ENCODE data around the gene ARL6.

ARL6 gene

GRCh38 chr3:97839944-97840343 lies 75.4 kb downstream of the ARL6 start:
- H3K9ac ChIP-seq (ENCODE audit: low read depth, low read length, poor library complexity, severe bottlenecking), result no peak overlapping the region
- H3K27me3 ChIP-seq (ENCODE audit: insufficient read depth, low read length, poor library complexity, severe bottlenecking), result no peaks in the 10 kb centered on the region
- no peaks in the 10 kb centered on the region for H3K36me3 ChIP-seq (ENCODE audit: insufficient read depth, low read length)
- no peak overlapping the region for H2AFZ ChIP-seq (ENCODE audit: low read length)
- no peaks in the 10 kb centered on the region for H3K79me2 ChIP-seq (ENCODE audit: insufficient read depth, low read length)
- no peaks in the 10 kb centered on the region for H3F3A ChIP-seq (ENCODE audit: low read depth)
- no peaks in the 10 kb centered on the region for H3K9me3 ChIP-seq (ENCODE audit: insufficient read depth, low read depth, low read length)
- H3K9me2 ChIP-seq (replicated peaks; ENCODE audit: low read depth, low read length), result no peaks in the 10 kb centered on the region
- H3K4me1 ChIP-seq (ENCODE audit: insufficient read depth, low read length, poor library complexity, severe bottlenecking), result no peaks in the 10 kb centered on the region
- H4K20me1 ChIP-seq (ENCODE audit: insufficient read depth, low read length, poor library complexity, severe bottlenecking), result no peaks in the 10 kb centered on the region
- H3K4me3 ChIP-seq (ENCODE audit: low read length, poor library complexity, severe bottlenecking), result no peak overlapping the region
- no peak overlapping the region for H3K4me2 ChIP-seq (ENCODE audit: low read depth, low read length, poor library complexity, severe bottlenecking)
- TF ChIP-seq EZH2phosphoT487 (IDR thresholded peaks at IDR 0.05; ENCODE audit: borderline replicate concordance), result no peak
- no peak for TF ChIP-seq CTCF (conservative IDR thresholded peaks at IDR 0.05; ENCODE audit: low read length)

- no peak for TF ChIP-seq EZH2phosphoT487 (IDR thresholded peaks at IDR 0.05; ENCODE audit: borderline replicate concordance)
- no peak for TF ChIP-seq CTCF (conservative IDR thresholded peaks at IDR 0.05; ENCODE audit: low read length)
Measured at GRCh38 chr3:97841304-97841703, 76.7 kb downstream of the ARL6 start.

GRCh38 chr3:97841956-97842355 lies 77.4 kb downstream of the ARL6 start:
- TF ChIP-seq CTCF (conservative IDR thresholded peaks at IDR 0.05; ENCODE audit: low read length) (no peak), EZH2phosphoT487 (IDR thresholded peaks at IDR 0.05; ENCODE audit: borderline replicate concordance) (no peak)
- H3K4me2 ChIP-seq (ENCODE audit: low read depth, low read length, poor library complexity, severe bottlenecking), result no peak overlapping the region
- H3K9me2 ChIP-seq (replicated peaks; ENCODE audit: low read depth, low read length), result no peaks in the 10 kb centered on the region
- no peaks in the 10 kb centered on the region for H3K4me1 ChIP-seq (ENCODE audit: insufficient read depth, low read length, poor library complexity, severe bottlenecking)
- no peak overlapping the region for H3K4me3 ChIP-seq (ENCODE audit: low read length, poor library complexity, severe bottlenecking)
- H2AFZ ChIP-seq (ENCODE audit: low read length), result no peak overlapping the region
- no peaks in the 10 kb centered on the region for H3K9me3 ChIP-seq (ENCODE audit: insufficient read depth, low read depth, low read length)
- no peak overlapping the region for H3K9ac ChIP-seq (ENCODE audit: low read depth, low read length, poor library complexity, severe bottlenecking)
- H4K20me1 ChIP-seq (ENCODE audit: insufficient read depth, low read length, poor library complexity, severe bottlenecking), result no peaks in the 10 kb centered on the region
- no peaks in the 10 kb centered on the region; the same call in 1 of the 2 replicates for H3K36me3 ChIP-seq (ENCODE audit: insufficient read depth, low read length)
- no peaks in the 10 kb centered on the region for H3K27me3 ChIP-seq (ENCODE audit: insufficient read depth, low read length, poor library complexity, severe bottlenecking)
- no peaks in the 10 kb centered on the region for H3F3A ChIP-seq (ENCODE audit: low read depth)
- no peaks in the 10 kb centered on the region for H3K79me2 ChIP-seq (ENCODE audit: insufficient read depth, low read length)

More at GRCh38 chr3:97841304-97841703, 76.7 kb downstream of the ARL6 start:
- Histone ChIP-seq H3K4me1 (ENCODE audit: insufficient read depth, low read length, poor library complexity, severe bottlenecking) (no peaks in the 10 kb centered on the region), H3F3A (ENCODE audit: low read depth) (no peaks in the 10 kb centered on the region), H3K9me3 (ENCODE audit: insufficient read depth, low read depth, low read length) (no peaks in the 10 kb centered on the region), H3K36me3 (ENCODE audit: insufficient read depth, low read length) (no peaks in the 10 kb centered on the region), H3K27me3 (ENCODE audit: insufficient read depth, low read length, poor library complexity, severe bottlenecking) (no peaks in the 10 kb centered on the region), H4K20me1 (ENCODE audit: insufficient read depth, low read length, poor library complexity, severe bottlenecking) (no peaks in the 10 kb centered on the region), H3K9me2 (replicated peaks; ENCODE audit: low read depth, low read length) (no peaks in the 10 kb centered on the region), H2AFZ (ENCODE audit: low read length) (no peak overlapping the region), H3K4me3 (ENCODE audit: low read length, poor library complexity, severe bottlenecking) (no peak overlapping the region), H3K79me2 (ENCODE audit: insufficient read depth, low read length) (no peaks in the 10 kb centered on the region), H3K4me2 (ENCODE audit: low read depth, low read length, poor library complexity, severe bottlenecking) (no peak overlapping the region), H3K9ac (ENCODE audit: low read depth, low read length, poor library complexity, severe bottlenecking) (no peak overlapping the region)

Data from Loucy (cell line).